Uterus (tissue), 4 donors: ENCODE data around the gene PTCRA. TPM values are rescaled to one million over a fixed set of nuclear protein-coding genes. Genes with fewer than 3 reads are reported as not detected.

Experiments used
- DNase-seq, 2 donors: peaks; one replicate each; pipeline ENCODE4 v3.0.0-alpha.2; 2019 to 2020
- H3K27ac ChIP-seq, 2 donors: fragments of 200-600 bp; sonication (generic); 1 replicate in 1 of 2; 2 replicates in 1 of 2; pipeline ENCODE4 v1.5.1; 2016 to 2018
- H3K27me3 ChIP-seq, 2 donors: fragments of 200-600 bp; sonication (generic); one replicate each; pipeline ENCODE4 v1.5.1; 2018 to 2019; ENCODE audit warnings: control low read depth in 1 of 2
- H3K36me3 ChIP-seq, 2 donors: fragments of 200-600 bp; sonication (generic); one replicate each; pipeline ENCODE4 v1.5.1; 2019; ENCODE audit warnings: control low read depth in 1 of 2
- H3K4me1 ChIP-seq, 2 donors: fragments of 200-600 bp; sonication (generic); one replicate each; pipeline ENCODE4 v1.5.1; 2018 to 2019; ENCODE audit warnings: control low read depth in 1 of 2
- H3K4me3 ChIP-seq, 2 donors: fragments of 200-600 bp; sonication (generic); 1 replicate in 1 of 2; 2 replicates in 1 of 2; pipeline ENCODE4 v1.5.1; 2018 to 2019; ENCODE audit warnings: mild to moderate bottlenecking in 1 of 2
- H3K9me3 ChIP-seq, 2 donors: fragments of 200-600 bp; sonication (generic); one replicate each; pipeline ENCODE4 v1.5.1; 2019; ENCODE audit warnings: control low read depth in 1 of 2
- POLR2A ChIP-seq, 2 donors: fragments of 450-650 bp; IDR thresholded peaks; one replicate each; pipeline ENCODE4 v1.6.1; 2016; ENCODE audit warnings: antibody characterized with exemption in 2 of 2, mild to moderate bottlenecking in 1 of 2, moderate library complexity in 1 of 2
- intact Hi-C: fragments of 100-400 bp; cut with DNase I; formaldehyde crosslinking; loops from one replicate; pipeline ENCODE4 v1.15.1; 2023; ENCODE audit warnings: low total_unique reads
- total RNA-seq, 4 donors: library from RNA; depleted of rRNA in 3 of 4; stranded (reverse); fragments of >200 nt in 3 of 4; gene quantifications; one replicate each; pipeline versions ENCODE4 v1.1.0 to v1.2.4, GENCODE V29; 2014 to 2023
- TF ChIP-seq, protein P1 (sequence below), 4 experiments: fragments of 200-600 bp in 2 of 4; fragments of 450-650 bp in 2 of 4; sonication (generic) in 2 of 4; IDR thresholded peaks; one replicate each; pipeline ENCODE4 v1.5.1; 2016 to 2019; ENCODE audit warnings: antibody characterized with exemption in 4 of 4, mild to moderate bottlenecking in 2 of 4, moderate library complexity in 1 of 4
- donor health status: DM: yes; HTN: yes; CAD: no.

PTCRA gene
- total RNA-seq, 4 donors from 2014 or later, result 2.0 TPM; not detected in 3

DNA sequence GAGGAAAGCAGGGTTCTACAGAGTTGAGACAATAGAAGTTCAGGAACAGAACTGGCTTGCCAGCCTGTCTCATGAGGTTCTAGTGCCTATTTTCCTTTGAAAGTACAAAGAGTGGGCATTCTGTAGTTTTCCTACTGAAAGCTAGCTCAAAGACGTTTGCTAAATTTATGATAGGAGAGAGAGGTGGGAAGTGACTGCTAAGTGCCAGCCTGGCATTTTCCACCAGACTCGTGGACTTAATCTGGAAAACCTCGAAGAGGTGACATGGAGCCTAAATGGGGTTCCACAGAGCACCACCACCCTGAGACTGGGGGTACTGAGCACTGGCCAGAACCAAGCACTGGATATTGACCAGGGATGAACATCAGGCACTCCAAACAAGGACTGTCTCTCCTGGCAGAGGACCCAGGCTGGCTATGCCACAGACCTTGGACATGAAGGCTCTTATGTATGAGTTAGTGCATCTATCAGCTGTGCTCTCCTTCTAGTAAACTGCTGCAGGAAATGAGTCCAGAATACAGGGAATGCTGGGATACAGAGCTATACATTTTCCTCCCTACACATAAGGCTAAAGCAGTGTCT, 56.0 kb downstream of the PTCRA start:
- Histone ChIP-seq H3K4me3 (no peak overlapping the region), H3K27ac (no peak overlapping the region), H3K9me3 (no peaks in the 10 kb centered on the region), H3K27me3 (no peaks in the 10 kb centered on the region), H3K36me3 (no peaks in the 10 kb centered on the region), H3K4me1 (no peaks in the 10 kb centered on the region)
- intact Hi-C loops, result no loop called here
- TF ChIP-seq POLR2A (IDR thresholded peaks at IDR 0.05), result no peak
- TF ChIP-seq, protein P1, sequence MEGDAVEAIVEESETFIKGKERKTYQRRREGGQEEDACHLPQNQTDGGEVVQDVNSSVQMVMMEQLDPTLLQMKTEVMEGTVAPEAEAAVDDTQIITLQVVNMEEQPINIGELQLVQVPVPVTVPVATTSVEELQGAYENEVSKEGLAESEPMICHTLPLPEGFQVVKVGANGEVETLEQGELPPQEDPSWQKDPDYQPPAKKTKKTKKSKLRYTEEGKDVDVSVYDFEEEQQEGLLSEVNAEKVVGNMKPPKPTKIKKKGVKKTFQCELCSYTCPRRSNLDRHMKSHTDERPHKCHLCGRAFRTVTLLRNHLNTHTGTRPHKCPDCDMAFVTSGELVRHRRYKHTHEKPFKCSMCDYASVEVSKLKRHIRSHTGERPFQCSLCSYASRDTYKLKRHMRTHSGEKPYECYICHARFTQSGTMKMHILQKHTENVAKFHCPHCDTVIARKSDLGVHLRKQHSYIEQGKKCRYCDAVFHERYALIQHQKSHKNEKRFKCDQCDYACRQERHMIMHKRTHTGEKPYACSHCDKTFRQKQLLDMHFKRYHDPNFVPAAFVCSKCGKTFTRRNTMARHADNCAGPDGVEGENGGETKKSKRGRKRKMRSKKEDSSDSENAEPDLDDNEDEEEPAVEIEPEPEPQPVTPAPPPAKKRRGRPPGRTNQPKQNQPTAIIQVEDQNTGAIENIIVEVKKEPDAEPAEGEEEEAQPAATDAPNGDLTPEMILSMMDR (IDR thresholded peaks at IDR 0.05), result no peak
- no peak for DNase-seq

DNA sequence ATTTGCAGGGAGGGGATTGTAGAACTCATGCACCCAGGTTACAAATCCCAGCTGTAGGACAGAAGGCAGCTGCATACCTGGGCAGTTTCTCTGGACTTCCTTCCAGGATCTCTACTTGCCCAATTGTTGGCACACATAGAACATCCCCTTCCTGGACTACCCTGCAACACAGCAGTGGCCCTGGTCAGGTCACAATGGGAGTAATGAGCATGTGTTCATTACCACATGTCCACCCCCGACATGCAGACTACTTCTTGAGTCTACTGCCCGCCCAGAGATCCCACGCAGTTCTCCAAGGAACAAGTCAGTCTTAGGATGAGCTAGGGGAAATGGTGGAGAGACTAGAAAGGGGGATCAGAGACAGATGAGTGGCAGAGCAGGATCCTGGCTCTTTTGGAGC, 58.1 kb downstream of the PTCRA start:
- H3K27me3 ChIP-seq, result no peaks in the 10 kb centered on the region
- intact Hi-C loops, result no loop called here
- no peaks in the 10 kb centered on the region for H3K9me3 ChIP-seq
- no peak for TF ChIP-seq POLR2A (IDR thresholded peaks at IDR 0.05)
- TF ChIP-seq, protein P1 (IDR thresholded peaks at IDR 0.05), result no peak
- peaks cover 0 to 7% of the 10 kb centered on the region in 2 donors for H3K4me1 ChIP-seq
- no peak for DNase-seq
- no peak overlapping the region for H3K4me3 ChIP-seq
- H3K27ac ChIP-seq, result no peak overlapping the region
- no peaks in the 10 kb centered on the region for H3K36me3 ChIP-seq

DNA sequence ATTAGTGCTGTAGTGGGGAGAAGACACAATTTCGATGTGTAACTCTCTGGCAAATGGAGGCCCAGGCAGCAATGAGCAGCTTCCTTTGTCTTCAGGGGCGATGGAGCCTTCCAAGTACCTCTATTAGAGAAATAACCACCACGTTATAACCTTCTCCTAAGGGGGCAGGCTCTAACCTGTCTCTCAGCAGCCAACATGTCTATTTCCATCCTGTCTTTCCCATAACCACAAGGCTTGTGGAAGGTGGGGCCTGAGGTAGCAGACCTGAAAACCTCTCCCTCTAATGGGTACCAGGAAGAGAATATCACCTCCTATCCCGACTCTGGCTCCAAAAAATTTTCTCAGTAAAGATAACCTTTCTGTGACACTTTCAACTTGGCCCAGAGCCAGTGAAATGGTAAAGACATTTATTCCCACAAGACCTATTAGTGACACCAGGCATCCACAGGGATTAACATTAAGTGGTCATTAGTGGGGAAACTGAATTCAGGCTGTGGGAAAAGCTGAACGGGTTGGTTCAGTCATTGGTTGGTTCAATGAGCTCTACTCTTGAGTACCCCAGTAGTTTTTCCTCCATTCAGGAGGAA, 59.2 kb downstream of the PTCRA start:
- Histone ChIP-seq H3K36me3 (no peaks in the 10 kb centered on the region), H3K4me3 (no peak overlapping the region), H3K4me1 (peaks cover 0 to 7% of the 10 kb centered on the region in 2 donors), H3K9me3 (no peaks in the 10 kb centered on the region), H3K27ac (no peak overlapping the region), H3K27me3 (no peaks in the 10 kb centered on the region)
- intact Hi-C loops, result no loop called here
- TF ChIP-seq POLR2A (IDR thresholded peaks at IDR 0.05), result no peak
- TF ChIP-seq, protein P1 (IDR thresholded peaks at IDR 0.05), result no peak
- no peak for DNase-seq

Other genes with a start within 250 kb of the PTCRA start
- gene PRPH2, start 193.5 kb upstream of the PTCRA start, total RNA-seq, result 1 to 10 TPM in 3 of 4 donors, not detected in 1; 2.0 to 7.0 (median 5.8) TPM
- gene TBCC, start 169.9 kb upstream of the PTCRA start, total RNA-seq, result 10 to 100 TPM in 3 of 4 donors, 1 to 10 TPM in 1; 7.9 to 48.7 (median 14.6) TPM
- gene BICRAL, start 134.0 kb upstream of the PTCRA start, total RNA-seq, result 10 to 100 TPM in 3 of 4 donors, 1 to 10 TPM in 1; 7.4 to 35.3 (median 18.2) TPM
- 100 to 1,000 TPM in 1 of 4 donors, 10 to 100 TPM in 3; 62.9 to 123 (median 82.1) TPM for gene RPL7L1, start 36.4 kb upstream of the PTCRA start, total RNA-seq
- 100 to 1,000 TPM in 1 of 4 donors, 10 to 100 TPM in 3; 23.2 to 130 (median 39.1) TPM for gene CNPY3, start 13.4 kb downstream of the PTCRA start, total RNA-seq
- 1 to 10 TPM in 1 of 4 donors, not detected in 3; 1.7 TPM for gene GNMT, start 44.7 kb downstream of the PTCRA start, total RNA-seq
- gene PEX6, start 63.1 kb downstream of the PTCRA start, total RNA-seq, result 10 to 100 TPM; 19.2 to 38.2 (median 23.1) TPM
- 10 to 100 TPM; 28.7 to 43.8 (median 36.4) TPM for gene PPP2R5D, start 68.5 kb downstream of the PTCRA start, total RNA-seq
- 10 to 100 TPM; 39.1 to 81.7 (median 43.2) TPM for gene MEA1, start 97.9 kb downstream of the PTCRA start, total RNA-seq
- gene KLHDC3, start 98.2 kb downstream of the PTCRA start, total RNA-seq, result 100 to 1,000 TPM in 1 of 4 donors, 10 to 100 TPM in 3; 19.7 to 152 (median 56.8) TPM
- gene RRP36, start 105.6 kb downstream of the PTCRA start, total RNA-seq, result 10 to 100 TPM; 30.5 to 57.2 (median 45.9) TPM
- gene CUL7, start 137.8 kb downstream of the PTCRA start, total RNA-seq, result 10 to 100 TPM in 2 of 4 donors, 1 to 10 TPM in 2; 6.4 to 65.1 (median 18.9) TPM
- 10 to 100 TPM; 14.4 to 44.4 (median 16.1) TPM for gene MRPL2, start 143.4 kb downstream of the PTCRA start, total RNA-seq
- gene KLC4, start 143.6 kb downstream of the PTCRA start, total RNA-seq, result 10 to 100 TPM in 3 of 4 donors, 1 to 10 TPM in 1; 2.8 to 30.6 (median 27.2) TPM
- 100 to 1,000 TPM in 3 of 4 donors, 10 to 100 TPM in 1; 53.8 to 247 (median 153) TPM for gene PTK7, start 160.3 kb downstream of the PTCRA start, total RNA-seq